HG03469 (cell line): ENCODE data around the gene SLC22A7.

Source experiments
- ATAC-seq: cut with Tn5 transposase; IDR thresholded peaks from one replicate; pipeline ENCODE4 v1.9.1; 2021; ENCODE audit warnings: mild to moderate bottlenecking, moderate library complexity, moderate number of reproducible peaks; ENCODE audit not compliant: unreplicated experiment

SLC22A7 gene

GRCh38 chr6:43297644-43298564 is at the start of gene SLC22A7:
Gene SLC22A7 (plus strand): TSS chr6:43298260. CDS start chr6:43298359, 99 bp downstream.
- ATAC-seq, result no peak

DNA sequence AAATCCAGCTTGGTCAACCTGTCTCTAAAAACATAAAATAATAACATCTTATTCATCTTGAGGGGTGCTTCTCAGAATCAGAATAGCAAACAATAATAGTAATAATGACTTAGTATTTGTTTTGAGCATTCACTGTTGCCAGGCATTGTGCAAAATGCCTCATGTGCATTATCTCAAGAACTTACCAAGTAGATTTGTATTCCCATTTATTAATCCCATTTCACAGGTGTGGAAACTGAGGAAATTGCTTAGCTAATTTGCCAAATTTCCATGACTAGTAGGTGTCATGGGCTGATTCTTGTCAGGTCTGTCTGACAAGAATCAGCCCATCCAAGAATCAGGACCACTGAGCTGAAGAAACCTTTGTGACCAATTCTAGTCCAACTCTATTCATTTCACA is 49.3 kb upstream of the SLC22A7 start:
- no peak for ATAC-seq

DNA sequence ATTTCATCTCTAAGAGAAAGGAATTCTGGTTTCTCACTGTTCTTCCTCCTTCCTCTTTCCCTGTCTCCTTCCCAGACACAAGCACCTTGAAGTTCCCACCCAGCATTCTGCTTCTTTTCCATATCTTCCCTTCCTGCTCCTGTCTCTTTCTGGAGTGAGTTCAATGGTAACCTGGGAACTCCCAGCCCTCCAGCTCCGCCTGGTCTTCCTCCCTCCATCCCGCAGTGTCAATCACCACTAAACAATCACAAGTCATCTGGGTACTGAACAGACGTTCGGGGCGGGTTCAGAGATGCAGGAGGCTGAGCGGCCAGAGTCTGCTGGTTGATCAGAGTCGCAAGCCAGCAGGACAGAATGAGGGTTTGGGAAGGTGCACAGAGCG is 47.1 kb upstream of the SLC22A7 start:
- no peak for ATAC-seq

- no peak for ATAC-seq
These were observed 44.7 kb upstream of the SLC22A7 start for GRCh38 chr6:43253401-43253800.

DNA sequence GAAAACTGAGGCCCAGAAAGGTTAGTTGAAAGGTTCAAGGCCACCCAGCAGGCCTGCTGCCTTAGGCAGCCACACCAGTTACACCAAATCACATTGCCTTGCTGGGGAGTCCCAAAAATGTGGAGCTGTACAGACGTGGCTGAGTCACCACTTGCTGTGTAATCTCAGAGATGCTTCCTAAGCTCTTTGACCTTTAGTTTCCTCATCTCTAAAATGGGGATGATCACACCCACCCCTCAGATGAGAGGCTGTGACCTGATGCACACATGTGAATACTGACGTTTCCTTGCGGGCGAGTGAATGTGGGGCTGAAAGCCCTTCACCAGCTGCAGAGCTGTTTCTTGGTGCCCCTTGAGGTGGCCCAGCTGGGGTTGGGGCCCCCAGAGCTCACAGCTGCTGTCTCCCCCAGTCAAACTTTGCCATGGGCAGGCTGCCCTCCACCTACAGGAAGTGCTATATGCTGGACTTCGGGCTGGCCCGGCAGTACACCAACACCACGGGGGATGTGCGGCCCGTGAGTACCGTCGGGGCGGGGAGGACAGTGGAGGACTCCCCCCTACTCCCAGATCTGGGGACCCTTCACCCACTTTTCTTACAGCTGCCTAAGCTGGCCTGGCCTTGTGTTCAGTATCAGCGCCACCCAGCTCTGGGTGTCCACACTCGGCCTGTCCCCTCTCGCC is 43.8 kb upstream of the SLC22A7 start:
- no peak for ATAC-seq

DNA sequence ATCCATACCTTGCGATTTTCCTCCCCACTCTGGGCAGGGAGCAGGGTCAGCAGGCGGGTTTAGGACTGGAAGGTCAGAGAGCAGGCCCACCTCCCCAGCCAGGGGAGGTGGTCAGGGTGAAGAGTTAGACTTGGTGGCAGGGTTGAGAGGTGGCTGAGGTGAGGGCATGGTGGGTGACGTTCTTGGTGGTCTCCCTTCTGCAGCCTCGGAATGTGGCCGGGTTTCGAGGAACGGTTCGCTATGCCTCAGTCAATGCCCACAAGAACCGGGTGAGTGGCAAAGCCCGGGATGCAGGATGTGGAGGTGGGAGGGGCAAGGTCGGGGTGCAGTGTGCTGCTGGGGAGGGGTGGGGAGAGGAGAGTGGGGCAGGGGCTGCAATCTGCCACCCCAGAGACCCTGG is 43.2 kb upstream of the SLC22A7 start:
- ATAC-seq, result no peak

DNA sequence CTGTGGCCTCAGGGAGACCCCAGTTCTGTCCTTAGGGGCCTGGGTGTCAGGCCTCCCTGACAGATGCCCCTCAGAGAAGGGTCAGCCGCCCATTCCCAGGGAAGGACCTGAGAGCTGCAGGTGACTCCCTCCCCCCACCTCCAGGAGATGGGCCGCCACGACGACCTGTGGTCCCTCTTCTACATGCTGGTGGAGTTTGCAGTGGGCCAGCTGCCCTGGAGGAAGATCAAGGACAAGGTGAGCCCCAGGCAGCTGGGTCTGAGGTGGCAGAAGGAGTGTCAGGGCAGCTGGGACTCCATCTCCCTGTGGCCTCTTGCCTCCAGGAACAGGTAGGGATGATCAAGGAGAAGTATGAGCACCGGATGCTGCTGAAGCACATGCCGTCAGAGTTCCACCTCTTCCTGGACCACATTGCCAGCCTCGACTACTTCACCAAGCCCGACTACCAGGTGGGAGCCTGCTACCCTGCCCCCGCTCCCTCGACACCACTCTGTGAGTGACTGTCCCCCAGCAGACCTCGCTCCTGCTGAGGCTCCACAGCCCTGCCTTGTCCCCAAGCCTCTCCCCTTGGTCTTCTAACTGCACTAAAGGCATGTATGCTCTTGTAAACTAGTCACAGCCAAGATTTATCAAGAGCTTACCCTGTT is 42.5 kb upstream of the SLC22A7 start:
- no peak for ATAC-seq

DNA sequence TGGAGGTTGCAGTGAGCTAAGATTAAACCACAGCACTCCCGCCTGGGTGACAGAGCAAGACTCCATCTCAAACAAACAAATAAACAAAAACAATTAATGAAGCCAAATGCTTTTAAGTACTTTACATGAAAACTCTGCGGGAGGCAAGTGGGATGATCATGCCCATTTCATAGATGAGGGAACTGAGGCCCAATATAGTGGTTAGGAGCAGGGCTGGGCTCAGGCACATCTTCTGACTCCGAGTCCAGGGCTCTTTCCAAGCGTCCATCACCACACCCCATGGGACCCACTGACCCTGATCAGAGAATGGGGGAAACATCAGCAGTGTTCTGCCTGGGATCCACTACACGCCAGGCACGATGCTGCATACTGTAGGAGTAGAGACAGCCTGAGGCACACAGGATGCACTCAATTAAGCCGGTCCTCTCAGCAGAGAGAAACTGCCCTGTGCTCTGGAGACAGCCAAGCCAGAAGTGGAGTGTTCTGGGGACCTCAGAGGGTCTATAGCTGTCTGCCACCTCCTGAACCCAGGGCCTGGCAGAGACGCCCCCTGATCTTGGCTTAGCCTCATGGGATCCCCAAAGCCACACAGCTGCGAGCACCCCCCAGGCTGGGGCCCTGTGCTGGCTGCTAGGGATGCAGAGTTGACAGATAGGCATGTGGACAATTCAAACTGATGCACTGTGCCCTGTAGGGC is 41.2 kb upstream of the SLC22A7 start:
- no peak for ATAC-seq

GRCh38 chr6:43257367-43258145 is 40.5 kb upstream of the SLC22A7 start:
- ATAC-seq, result no peak

GRCh38 chr6:43258180-43258579 is 39.9 kb upstream of the SLC22A7 start:
- no peak for ATAC-seq

GRCh38 chr6:43258807-43259686 is 39.0 kb upstream of the SLC22A7 start:
- ATAC-seq, result no peak

GRCh38 chr6:43260791-43261190 is 37.3 kb upstream of the SLC22A7 start:
- ATAC-seq, result no peak

GRCh38 chr6:43261198-43261597 is 36.9 kb upstream of the SLC22A7 start:
- ATAC-seq, result no peak

GRCh38 chr6:43262000-43262779 is 35.9 kb upstream of the SLC22A7 start:
- no peak for ATAC-seq

- ATAC-seq, result no peak
These were observed 35.2 kb upstream of the SLC22A7 start for GRCh38 chr6:43262780-43263313.

DNA sequence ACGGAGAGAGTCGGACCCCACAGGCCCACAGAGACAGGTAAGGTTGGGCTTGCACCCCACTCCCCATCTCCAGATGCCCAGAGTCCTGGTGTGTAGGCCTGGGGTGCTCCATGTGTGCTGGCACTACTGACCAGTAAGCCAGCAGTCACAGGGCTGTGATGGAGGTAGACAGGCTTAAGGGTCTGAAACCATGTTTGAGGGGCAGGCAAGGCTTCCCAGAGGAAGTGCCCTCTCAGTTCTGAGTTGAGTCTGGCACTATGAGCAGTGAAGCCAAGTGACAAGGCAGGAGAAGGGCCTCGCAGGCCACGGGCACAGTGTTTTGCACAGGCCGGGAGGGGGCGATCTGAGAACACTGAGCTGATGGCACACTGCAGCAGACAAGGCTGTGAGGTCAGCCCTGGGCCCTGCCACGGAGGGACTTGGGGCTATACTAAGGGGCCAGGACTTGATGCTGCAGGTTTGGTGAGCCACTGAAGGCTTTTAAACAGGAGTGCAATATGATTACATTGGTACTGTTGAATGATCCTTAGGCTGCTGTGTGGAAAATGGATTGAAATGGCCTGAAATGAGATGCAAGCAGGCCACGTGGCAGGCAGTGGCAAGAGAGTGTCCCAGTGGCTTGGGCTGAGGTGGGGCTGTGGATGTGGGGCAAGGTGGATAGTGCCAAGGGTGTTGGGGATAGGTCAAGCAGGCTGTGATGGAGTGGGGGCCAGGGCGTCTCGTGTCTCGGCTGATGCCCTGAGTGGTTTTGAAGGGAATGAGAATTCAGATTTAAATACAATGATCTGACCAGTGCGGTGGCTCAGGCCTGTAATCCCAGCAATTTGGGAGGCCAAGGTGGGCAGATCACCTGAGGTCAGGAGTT is 34.5 kb upstream of the SLC22A7 start:
- ATAC-seq, result no peak

- no peak for ATAC-seq
These were observed 33.4 kb upstream of the SLC22A7 start for GRCh38 chr6:43264599-43265145.
